Thyroid gland (tissue), 4 donors: ENCODE results near the gene HMX3.

ENCODE experiments used
- POLR2A ChIP-seq, 2 donors: fragments of 450-650 bp; IDR thresholded peaks; one replicate each; pipeline ENCODE4 v1.6.1; 2017; ENCODE audit warnings: antibody characterized with exemption in 2 of 2, mild to moderate bottlenecking in 2 of 2, moderate library complexity in 1 of 2
- TF ChIP-seq, protein P1 (sequence below), 6 experiments: fragments of 200-600 bp in 3 of 6; fragments of 450-650 bp in 3 of 6; sonication (generic) in 3 of 6; IDR thresholded peaks; one replicate each; pipeline ENCODE4 v1.5.1; 2016 to 2019; ENCODE audit warnings: antibody characterized with exemption in 6 of 6, mild to moderate bottlenecking in 2 of 6, inconsistent platforms in 1 of 6, moderate library complexity in 1 of 6

DNA sequence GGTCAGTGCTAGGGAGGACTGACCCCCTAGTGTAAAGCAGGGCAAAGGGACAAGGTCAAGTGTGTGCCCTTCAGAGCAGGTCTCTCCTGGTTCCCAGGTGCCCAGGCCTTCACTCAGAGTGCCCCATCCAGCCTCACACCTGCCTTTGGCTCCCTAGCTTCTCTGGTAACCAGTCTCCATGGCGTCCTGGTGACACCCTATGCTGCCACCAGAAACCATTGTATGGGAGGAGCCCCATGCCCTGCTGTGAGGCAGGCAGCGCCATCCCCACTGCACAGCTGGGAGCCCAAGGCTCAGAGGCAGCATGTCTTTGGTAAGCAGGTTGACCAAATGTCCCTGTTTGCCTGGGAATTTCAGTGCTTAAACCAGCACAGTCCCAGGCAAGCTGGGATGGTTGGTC lies 33.1 kb upstream of the HMX3 start:
- TF ChIP-seq, protein P1, sequence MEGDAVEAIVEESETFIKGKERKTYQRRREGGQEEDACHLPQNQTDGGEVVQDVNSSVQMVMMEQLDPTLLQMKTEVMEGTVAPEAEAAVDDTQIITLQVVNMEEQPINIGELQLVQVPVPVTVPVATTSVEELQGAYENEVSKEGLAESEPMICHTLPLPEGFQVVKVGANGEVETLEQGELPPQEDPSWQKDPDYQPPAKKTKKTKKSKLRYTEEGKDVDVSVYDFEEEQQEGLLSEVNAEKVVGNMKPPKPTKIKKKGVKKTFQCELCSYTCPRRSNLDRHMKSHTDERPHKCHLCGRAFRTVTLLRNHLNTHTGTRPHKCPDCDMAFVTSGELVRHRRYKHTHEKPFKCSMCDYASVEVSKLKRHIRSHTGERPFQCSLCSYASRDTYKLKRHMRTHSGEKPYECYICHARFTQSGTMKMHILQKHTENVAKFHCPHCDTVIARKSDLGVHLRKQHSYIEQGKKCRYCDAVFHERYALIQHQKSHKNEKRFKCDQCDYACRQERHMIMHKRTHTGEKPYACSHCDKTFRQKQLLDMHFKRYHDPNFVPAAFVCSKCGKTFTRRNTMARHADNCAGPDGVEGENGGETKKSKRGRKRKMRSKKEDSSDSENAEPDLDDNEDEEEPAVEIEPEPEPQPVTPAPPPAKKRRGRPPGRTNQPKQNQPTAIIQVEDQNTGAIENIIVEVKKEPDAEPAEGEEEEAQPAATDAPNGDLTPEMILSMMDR (IDR thresholded peaks at IDR 0.05), result no peak
- TF ChIP-seq POLR2A (IDR thresholded peaks at IDR 0.05), result no peak
